Measurements from ENCODE around the gene ZNF428.

DNA sequence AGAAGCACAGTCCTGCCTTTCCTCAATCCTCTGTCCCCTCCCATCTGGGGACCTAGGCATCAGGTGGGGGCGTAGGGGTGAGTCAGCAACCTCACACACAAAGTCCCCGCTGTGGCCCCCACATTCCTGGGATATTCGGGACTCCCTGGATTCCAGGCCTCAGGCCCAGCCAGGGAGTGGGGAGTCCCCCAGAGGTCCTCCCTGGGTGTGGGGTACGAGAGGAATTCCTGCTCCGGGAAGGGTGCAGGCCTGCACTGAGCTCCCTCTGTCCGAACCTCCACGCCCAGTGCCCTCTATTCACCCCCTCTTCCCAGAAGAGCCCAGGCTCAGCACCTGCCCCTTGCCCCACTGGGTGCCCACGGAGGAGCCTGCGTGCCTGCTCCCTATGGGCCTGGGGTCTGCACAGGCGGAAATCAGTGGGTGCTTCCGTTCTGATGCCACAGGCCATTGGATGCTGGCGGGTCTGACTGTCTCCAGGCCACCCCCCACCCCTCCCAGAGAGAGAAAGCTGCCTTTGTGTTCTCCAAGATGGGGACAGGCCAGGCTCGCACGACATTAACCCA lies 16.8 kb upstream of the ZNF428 start:
- no peak for TF ChIP-seq POLR2A (IDR thresholded peaks at IDR 0.05)
- TF ChIP-seq, protein P1, sequence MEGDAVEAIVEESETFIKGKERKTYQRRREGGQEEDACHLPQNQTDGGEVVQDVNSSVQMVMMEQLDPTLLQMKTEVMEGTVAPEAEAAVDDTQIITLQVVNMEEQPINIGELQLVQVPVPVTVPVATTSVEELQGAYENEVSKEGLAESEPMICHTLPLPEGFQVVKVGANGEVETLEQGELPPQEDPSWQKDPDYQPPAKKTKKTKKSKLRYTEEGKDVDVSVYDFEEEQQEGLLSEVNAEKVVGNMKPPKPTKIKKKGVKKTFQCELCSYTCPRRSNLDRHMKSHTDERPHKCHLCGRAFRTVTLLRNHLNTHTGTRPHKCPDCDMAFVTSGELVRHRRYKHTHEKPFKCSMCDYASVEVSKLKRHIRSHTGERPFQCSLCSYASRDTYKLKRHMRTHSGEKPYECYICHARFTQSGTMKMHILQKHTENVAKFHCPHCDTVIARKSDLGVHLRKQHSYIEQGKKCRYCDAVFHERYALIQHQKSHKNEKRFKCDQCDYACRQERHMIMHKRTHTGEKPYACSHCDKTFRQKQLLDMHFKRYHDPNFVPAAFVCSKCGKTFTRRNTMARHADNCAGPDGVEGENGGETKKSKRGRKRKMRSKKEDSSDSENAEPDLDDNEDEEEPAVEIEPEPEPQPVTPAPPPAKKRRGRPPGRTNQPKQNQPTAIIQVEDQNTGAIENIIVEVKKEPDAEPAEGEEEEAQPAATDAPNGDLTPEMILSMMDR (IDR thresholded peaks at IDR 0.05), result no peak

All from thyroid gland (tissue), 4 donors.